GM12891 (cell line): Measurements from ENCODE around the gene SOWAHA.

ENCODE experiments used
- POLR2A ChIP-seq: IDR thresholded peaks from 2 replicates; pipeline ENCODE4 v1.6.1; 2011; ENCODE audit warnings: low read depth, low read length, control low read depth
- TAF1 ChIP-seq: IDR thresholded peaks from 2 replicates; pipeline ENCODE4 v1.6.1; 2011; ENCODE audit warnings: low read depth, low read length, control low read depth

- TF ChIP-seq POLR2A, result no peak
- TF ChIP-seq TAF1, result no peak
Observed at GRCh38 chr5:132856011-132856410, 42.9 kb downstream of the SOWAHA start.
